ENCODE measurements around the gene MAST3.
A peak's percentile ranks its signal among the peaks of the same experiment; 100 is the strongest.

Gene MAST3

DNA sequence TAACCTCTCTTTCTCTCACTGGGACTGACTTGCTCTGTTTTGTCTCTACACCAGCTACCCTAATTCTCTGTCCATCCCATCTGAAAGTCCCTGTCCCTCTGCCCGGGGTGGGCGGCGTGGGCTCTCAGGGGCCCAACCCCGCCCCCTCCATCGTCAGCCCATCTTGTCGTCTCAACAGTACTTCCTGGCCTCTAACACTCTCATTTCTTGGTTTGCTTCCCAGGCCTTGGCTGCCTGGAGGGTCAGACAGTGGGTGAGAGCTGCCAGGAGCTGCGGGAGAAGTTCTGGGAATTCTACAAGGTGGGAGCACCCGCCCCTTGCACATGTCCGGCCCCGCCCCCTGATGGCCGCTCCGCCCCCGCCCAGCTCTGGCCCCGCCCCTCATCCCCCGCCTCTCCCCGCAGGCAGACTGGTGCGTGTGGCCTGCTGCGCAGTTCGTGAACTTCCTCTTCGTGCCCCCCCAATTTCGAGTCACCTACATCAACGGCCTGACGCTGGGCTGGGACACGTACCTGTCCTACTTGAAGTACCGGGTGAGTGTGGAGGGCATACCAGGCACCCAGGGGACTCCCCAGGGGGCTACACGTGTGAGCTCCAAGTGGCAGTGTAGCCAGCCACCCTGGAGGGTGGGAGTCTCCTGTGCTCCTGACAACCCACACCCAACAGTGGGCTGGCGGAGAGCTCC lies 97.1 kb downstream of the MAST3 start:
- no peak overlapping the region for H3K4me3 ChIP-seq (ENCODE audit: low read depth, low read length)
- TF ChIP-seq, protein P1, sequence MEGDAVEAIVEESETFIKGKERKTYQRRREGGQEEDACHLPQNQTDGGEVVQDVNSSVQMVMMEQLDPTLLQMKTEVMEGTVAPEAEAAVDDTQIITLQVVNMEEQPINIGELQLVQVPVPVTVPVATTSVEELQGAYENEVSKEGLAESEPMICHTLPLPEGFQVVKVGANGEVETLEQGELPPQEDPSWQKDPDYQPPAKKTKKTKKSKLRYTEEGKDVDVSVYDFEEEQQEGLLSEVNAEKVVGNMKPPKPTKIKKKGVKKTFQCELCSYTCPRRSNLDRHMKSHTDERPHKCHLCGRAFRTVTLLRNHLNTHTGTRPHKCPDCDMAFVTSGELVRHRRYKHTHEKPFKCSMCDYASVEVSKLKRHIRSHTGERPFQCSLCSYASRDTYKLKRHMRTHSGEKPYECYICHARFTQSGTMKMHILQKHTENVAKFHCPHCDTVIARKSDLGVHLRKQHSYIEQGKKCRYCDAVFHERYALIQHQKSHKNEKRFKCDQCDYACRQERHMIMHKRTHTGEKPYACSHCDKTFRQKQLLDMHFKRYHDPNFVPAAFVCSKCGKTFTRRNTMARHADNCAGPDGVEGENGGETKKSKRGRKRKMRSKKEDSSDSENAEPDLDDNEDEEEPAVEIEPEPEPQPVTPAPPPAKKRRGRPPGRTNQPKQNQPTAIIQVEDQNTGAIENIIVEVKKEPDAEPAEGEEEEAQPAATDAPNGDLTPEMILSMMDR (IDR thresholded peaks at IDR 0.05; ENCODE audit: low read depth, low read length) = no peak
- peak; percentile 37 for DNase-seq (ENCODE audit: low read depth, low spot score)
- in situ Hi-C loops (cut with HindIII; ENCODE audit: low sequenced_read_pairs) = no loop called here

- in situ Hi-C loops (cut with HindIII; ENCODE audit: low sequenced_read_pairs) = no loop called here
- no peak for DNase-seq (ENCODE audit: low read depth, low spot score)
- H3K4me3 ChIP-seq (ENCODE audit: low read depth, low read length) = no peak overlapping the region
- TF ChIP-seq, protein P1 (IDR thresholded peaks at IDR 0.05; ENCODE audit: low read depth, low read length) = no peak
Measured at GRCh38 chr19:18196511-18196845, 98.9 kb downstream of the MAST3 start.

DNA sequence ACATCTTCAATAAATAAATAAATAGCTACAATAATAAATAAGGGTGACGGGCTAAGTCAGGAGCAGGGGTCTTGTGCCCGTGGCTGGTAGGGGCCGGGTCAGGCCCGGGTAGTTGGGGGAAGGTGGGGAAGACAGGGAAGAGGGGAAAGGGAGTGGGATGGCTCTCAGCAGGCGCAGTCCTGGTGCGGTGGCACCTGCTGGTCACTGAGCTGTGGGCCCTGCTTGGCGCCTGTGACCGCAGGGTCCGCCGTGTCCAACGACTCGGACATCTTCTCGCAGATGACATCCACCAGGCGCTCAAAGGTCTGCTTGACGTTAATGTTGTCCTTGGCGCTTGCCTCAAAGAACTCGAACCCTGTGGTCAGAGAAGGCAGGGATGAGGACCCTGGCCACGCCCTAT lies 99.7 kb downstream of the MAST3 start:
- H3K4me3 ChIP-seq (ENCODE audit: low read depth, low read length) = no peak overlapping the region
- TF ChIP-seq, protein P1 (IDR thresholded peaks at IDR 0.05; ENCODE audit: low read depth, low read length) = no peak
- in situ Hi-C loops (cut with HindIII; ENCODE audit: low sequenced_read_pairs) = no loop called here
- no peak for DNase-seq (ENCODE audit: low read depth, low spot score)

GRCh38 chr19:18197941-18198340 lies 100.4 kb downstream of the MAST3 start:
- in situ Hi-C loops (cut with HindIII; ENCODE audit: low sequenced_read_pairs) = no loop called here
- no peak for DNase-seq (ENCODE audit: low read depth, low spot score)
- H3K4me3 ChIP-seq (ENCODE audit: low read depth, low read length) = no peak overlapping the region
- TF ChIP-seq, protein P1 (IDR thresholded peaks at IDR 0.05; ENCODE audit: low read depth, low read length) = no peak

- TF ChIP-seq, protein P1 (IDR thresholded peaks at IDR 0.05; ENCODE audit: low read depth, low read length) = no peak
- DNase-seq (ENCODE audit: low read depth, low spot score) = no peak
- no peak overlapping the region for H3K4me3 ChIP-seq (ENCODE audit: low read depth, low read length)
- in situ Hi-C loops (cut with HindIII; ENCODE audit: low sequenced_read_pairs) = no loop called here
Measured at GRCh38 chr19:18198374-18198773, 100.8 kb downstream of the MAST3 start.

All from astrocyte of the spinal cord (primary cell).